Bronchial epithelial cell (primary cell): ENCODE data around the gene IL18RAP. TPM values are rescaled to one million over a fixed set of nuclear protein-coding genes. Genes with fewer than 3 reads are reported as not detected.
A peak's percentile ranks its signal among the peaks of the same experiment; 100 is the strongest.

ENCODE experiments used
- DNase-seq: peaks from one replicate; pipeline ENCODE4 v3.0.0-alpha.2; 2010; ENCODE audit warnings: low read depth
- FAIRE-seq: peaks from 2 replicates; lab custom pipeline; 2011; peaks lifted over from hg19 to GRCh38; lab: Jason Lieb, UNC
- H3K27me3 ChIP-seq: 2 replicates; pipeline ENCODE4 v1.5.1; 2011; ENCODE audit warnings: low read length; ENCODE audit not compliant: control insufficient read depth, insufficient read depth
- H3K36me3 ChIP-seq: 2 replicates; pipeline ENCODE4 v1.5.1; 2011; ENCODE audit warnings: low read length; ENCODE audit not compliant: control insufficient read depth, insufficient read depth
- H3K4me3 ChIP-seq: 2 replicates; pipeline ENCODE4 v1.5.1; 2011; ENCODE audit warnings: mild to moderate bottlenecking, low read depth, low read length, control low read depth
- total RNA-seq: library from RNA; depleted of rRNA; stranded (reverse); fragments of >200 nt; gene quantifications from 2 replicates; pipeline ENCODE4 v1.2.1, GENCODE V29; 2014
- TF ChIP-seq, protein P1 (sequence below): IDR thresholded peaks from 2 replicates; pipeline ENCODE4 v1.5.1; 2011; ENCODE audit warnings: mild to moderate bottlenecking, moderate library complexity, low read length, control low read depth, inconsistent platforms; ENCODE audit not compliant: insufficient read depth, severe bottlenecking

The IL18RAP gene
- total RNA-seq, 1 donor from 2014 or later = not detected

- Histone ChIP-seq H3K27me3 (no peaks in the 10 kb centered on the region), H3K4me3 (no peak overlapping the region), H3K36me3 (no peaks in the 10 kb centered on the region)
- DNase-seq = no peak
- FAIRE-seq = no peak
- TF ChIP-seq, protein P1, sequence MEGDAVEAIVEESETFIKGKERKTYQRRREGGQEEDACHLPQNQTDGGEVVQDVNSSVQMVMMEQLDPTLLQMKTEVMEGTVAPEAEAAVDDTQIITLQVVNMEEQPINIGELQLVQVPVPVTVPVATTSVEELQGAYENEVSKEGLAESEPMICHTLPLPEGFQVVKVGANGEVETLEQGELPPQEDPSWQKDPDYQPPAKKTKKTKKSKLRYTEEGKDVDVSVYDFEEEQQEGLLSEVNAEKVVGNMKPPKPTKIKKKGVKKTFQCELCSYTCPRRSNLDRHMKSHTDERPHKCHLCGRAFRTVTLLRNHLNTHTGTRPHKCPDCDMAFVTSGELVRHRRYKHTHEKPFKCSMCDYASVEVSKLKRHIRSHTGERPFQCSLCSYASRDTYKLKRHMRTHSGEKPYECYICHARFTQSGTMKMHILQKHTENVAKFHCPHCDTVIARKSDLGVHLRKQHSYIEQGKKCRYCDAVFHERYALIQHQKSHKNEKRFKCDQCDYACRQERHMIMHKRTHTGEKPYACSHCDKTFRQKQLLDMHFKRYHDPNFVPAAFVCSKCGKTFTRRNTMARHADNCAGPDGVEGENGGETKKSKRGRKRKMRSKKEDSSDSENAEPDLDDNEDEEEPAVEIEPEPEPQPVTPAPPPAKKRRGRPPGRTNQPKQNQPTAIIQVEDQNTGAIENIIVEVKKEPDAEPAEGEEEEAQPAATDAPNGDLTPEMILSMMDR = no peak
Measured at GRCh38 chr2:102396012-102396411, 26.9 kb upstream of the IL18RAP start.

DNA sequence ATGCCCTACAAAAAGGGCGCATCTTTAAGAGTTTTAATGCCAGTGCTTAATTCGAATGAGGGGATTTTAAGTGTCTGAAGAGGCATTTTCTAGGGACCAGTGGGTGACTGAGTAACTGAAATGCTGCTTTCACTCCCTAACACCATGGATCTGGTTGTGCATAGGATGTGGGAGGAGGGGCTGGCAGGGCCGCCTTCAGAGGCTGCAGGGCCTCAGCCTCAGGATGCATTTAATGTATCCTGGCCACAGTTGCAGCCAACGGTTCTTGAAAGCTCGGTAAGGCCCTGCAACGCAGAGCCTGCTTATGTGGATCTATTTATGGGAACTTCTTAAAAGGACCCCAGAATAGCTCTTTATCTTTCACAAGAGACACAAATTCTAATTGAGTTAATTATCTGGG is 25.8 kb upstream of the IL18RAP start:
- Histone ChIP-seq H3K36me3 (no peaks in the 10 kb centered on the region), H3K27me3 (no peaks in the 10 kb centered on the region), H3K4me3 (no peak overlapping the region)
- DNase-seq = no peak
- TF ChIP-seq, protein P1 = no peak
- FAIRE-seq = no peak

- no peak for DNase-seq
- FAIRE-seq = no peak
- no peaks in the 10 kb centered on the region for H3K27me3 ChIP-seq
- TF ChIP-seq, protein P1 = no peak
- H3K4me3 ChIP-seq = no peak overlapping the region
- H3K36me3 ChIP-seq = no peaks in the 10 kb centered on the region
Measured at GRCh38 chr2:102399499-102400141, 23.3 kb upstream of the IL18RAP start.

- TF ChIP-seq, protein P1 = no peak
- no peaks in the 10 kb centered on the region for H3K36me3 ChIP-seq
- FAIRE-seq (no peak), DNase-seq (peak; percentile 10)
- no peak overlapping the region for H3K4me3 ChIP-seq
- H3K27me3 ChIP-seq = no peaks in the 10 kb centered on the region
Measured at GRCh38 chr2:102401456-102401855, 21.5 kb upstream of the IL18RAP start.

- DNase-seq (no peak), FAIRE-seq (no peak)
- no peaks in the 10 kb centered on the region for H3K36me3 ChIP-seq
- TF ChIP-seq, protein P1 = no peak
- no peaks in the 10 kb centered on the region for H3K27me3 ChIP-seq
- no peak overlapping the region for H3K4me3 ChIP-seq
Measured at GRCh38 chr2:102401865-102402264, 21.1 kb upstream of the IL18RAP start.

GRCh38 chr2:102410952-102411351 is 12.0 kb upstream of the IL18RAP start:
- Histone ChIP-seq H3K36me3 (no peaks in the 10 kb centered on the region), H3K4me3 (no peak overlapping the region), H3K27me3 (no peaks in the 10 kb centered on the region)
- DNase-seq (no peak), FAIRE-seq (no peak)
- TF ChIP-seq, protein P1 = no peak
